Measurements from ENCODE around the gene ALG11.

- no peak for TF ChIP-seq POLR2AphosphoS5 (IDR thresholded peaks at IDR 0.05)
- TF ChIP-seq, protein P1, sequence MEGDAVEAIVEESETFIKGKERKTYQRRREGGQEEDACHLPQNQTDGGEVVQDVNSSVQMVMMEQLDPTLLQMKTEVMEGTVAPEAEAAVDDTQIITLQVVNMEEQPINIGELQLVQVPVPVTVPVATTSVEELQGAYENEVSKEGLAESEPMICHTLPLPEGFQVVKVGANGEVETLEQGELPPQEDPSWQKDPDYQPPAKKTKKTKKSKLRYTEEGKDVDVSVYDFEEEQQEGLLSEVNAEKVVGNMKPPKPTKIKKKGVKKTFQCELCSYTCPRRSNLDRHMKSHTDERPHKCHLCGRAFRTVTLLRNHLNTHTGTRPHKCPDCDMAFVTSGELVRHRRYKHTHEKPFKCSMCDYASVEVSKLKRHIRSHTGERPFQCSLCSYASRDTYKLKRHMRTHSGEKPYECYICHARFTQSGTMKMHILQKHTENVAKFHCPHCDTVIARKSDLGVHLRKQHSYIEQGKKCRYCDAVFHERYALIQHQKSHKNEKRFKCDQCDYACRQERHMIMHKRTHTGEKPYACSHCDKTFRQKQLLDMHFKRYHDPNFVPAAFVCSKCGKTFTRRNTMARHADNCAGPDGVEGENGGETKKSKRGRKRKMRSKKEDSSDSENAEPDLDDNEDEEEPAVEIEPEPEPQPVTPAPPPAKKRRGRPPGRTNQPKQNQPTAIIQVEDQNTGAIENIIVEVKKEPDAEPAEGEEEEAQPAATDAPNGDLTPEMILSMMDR (IDR thresholded peaks at IDR 0.05) = no peak
Observed at GRCh38 chr13:51974482-51974881, 37.7 kb upstream of the ALG11 start.

Data from transverse colon (tissue), 4 donors.